HepG2 (cell line): Measurements from ENCODE around the gene TOLLIP. TPM values are rescaled to one million over a fixed set of nuclear protein-coding genes. Genes with fewer than 3 reads are reported as not detected.
A peak's percentile ranks its signal among the peaks of the same experiment; 100 is the strongest.

Source experiments
- ARID5B ChIP-seq: IDR thresholded peaks from 2 replicates; pipeline ENCODE4 v1.4.0; 2020; ENCODE audit warnings: mild to moderate bottlenecking, missing genetic modification reagents
- BCL6 ChIP-seq: IDR thresholded peaks from 2 replicates; pipeline ENCODE4 v1.6.1; 2016; ENCODE audit warnings: missing genetic modification reagents, missing compliant biosample characterization
- HNRNPL ChIP-seq: fragments of 200-400 bp; formaldehyde crosslinking; IDR thresholded peaks from 2 replicates; pipeline ENCODE4 v1.6.1; 2017; ENCODE audit warnings: mild to moderate bottlenecking, low read depth, low read length
- HOXA5 ChIP-seq: sonication (generic); formaldehyde crosslinking; IDR thresholded peaks from 2 replicates; pipeline ENCODE4 v1.4.0; 2020; ENCODE audit warnings: missing genetic modification reagents
- KAT8 ChIP-seq: IDR thresholded peaks from 2 replicates; pipeline ENCODE4 v1.6.1; 2016; ENCODE audit warnings: missing genetic modification reagents, missing compliant biosample characterization
- POGZ ChIP-seq: sonication (generic); formaldehyde crosslinking; IDR thresholded peaks from 2 replicates; pipeline ENCODE4 v1.4.0; 2020; ENCODE audit warnings: mild to moderate bottlenecking, missing genetic modification reagents
- PPARG ChIP-seq: conservative IDR thresholded peaks from 2 replicates; pipeline ENCODE4 v1.6.1; 2016; ENCODE audit warnings: missing biosample characterization, missing genetic modification reagents
- RFX3 ChIP-seq: IDR thresholded peaks from 2 replicates; pipeline ENCODE4 v1.6.1; 2016; ENCODE audit warnings: missing biosample characterization, missing genetic modification reagents
- RXRB ChIP-seq: IDR thresholded peaks from 2 replicates; pipeline ENCODE4 v1.6.1; 2016; ENCODE audit warnings: borderline replicate concordance, missing genetic modification reagents, missing compliant biosample characterization
- SAFB2 ChIP-seq: sonication (generic); formaldehyde crosslinking; IDR thresholded peaks from 2 replicates; pipeline ENCODE4 v1.5.1; 2020; ENCODE audit warnings: missing genetic modification reagents, low read depth, mild to moderate bottlenecking, borderline replicate concordance
- SAP130 ChIP-seq: IDR thresholded peaks from 2 replicates; pipeline ENCODE4 v1.6.1; 2016; ENCODE audit warnings: low read depth
- SMAD9 ChIP-seq: sonication (generic); formaldehyde crosslinking; IDR thresholded peaks from 2 replicates; pipeline ENCODE4 v1.5.1; 2020; ENCODE audit warnings: mild to moderate bottlenecking, missing genetic modification reagents
- SMARCC2 ChIP-seq: fragments of 450-650 bp; IDR thresholded peaks from 2 replicates; pipeline ENCODE4 v1.6.1; 2017; ENCODE audit warnings: antibody characterized with exemption, mild to moderate bottlenecking
- SP140L ChIP-seq: sonication (generic); formaldehyde crosslinking; IDR thresholded peaks from 2 replicates; pipeline ENCODE4 v1.4.0; 2020; ENCODE audit warnings: missing genetic modification reagents, borderline replicate concordance
- SP4 ChIP-seq: sonication (generic); formaldehyde crosslinking; IDR thresholded peaks from 2 replicates; pipeline ENCODE4 v1.8.1; 2023; ENCODE audit warnings: mild to moderate bottlenecking, missing genetic modification reagents
- SRY ChIP-seq: sonication (generic); formaldehyde crosslinking; IDR thresholded peaks from 2 replicates; pipeline ENCODE4 v1.8.0; 2022; ENCODE audit warnings: mild to moderate bottlenecking, missing genetic modification reagents
- TAF15 ChIP-seq: fragments of 200-400 bp; formaldehyde crosslinking; IDR thresholded peaks from one replicate; pipeline ENCODE4 v1.6.1; 2018; ENCODE audit warnings: mild to moderate bottlenecking, low read depth, low read length; ENCODE audit not compliant: poor library complexity, severe bottlenecking
- TEAD3 ChIP-seq: optimal IDR thresholded peaks from 2 replicates; pipeline ENCODE3; 2016; ENCODE audit warnings: borderline replicate concordance
- YEATS4 ChIP-seq: sonication (generic); formaldehyde crosslinking; IDR thresholded peaks from 2 replicates; pipeline ENCODE4 v1.4.0; 2020; ENCODE audit warnings: missing genetic modification reagents, borderline replicate concordance
- ZNF230 ChIP-seq: sonication (generic); formaldehyde crosslinking; IDR thresholded peaks from 2 replicates; pipeline ENCODE4 v1.4.0; 2020; ENCODE audit warnings: mild to moderate bottlenecking, missing genetic modification reagents
- ZNF746 ChIP-seq: sonication (generic); formaldehyde crosslinking; IDR thresholded peaks from 2 replicates; pipeline ENCODE4 v1.8.0; 2022; ENCODE audit warnings: mild to moderate bottlenecking, missing genetic modification reagents
- ZSCAN12 ChIP-seq: sonication (generic); formaldehyde crosslinking; IDR thresholded peaks from 2 replicates; pipeline ENCODE4 v1.9.0; 2021; ENCODE audit warnings: mild to moderate bottlenecking, missing genetic modification reagents
- ZSCAN20 ChIP-seq: sonication (generic); formaldehyde crosslinking; IDR thresholded peaks from 2 replicates; pipeline ENCODE4 v1.4.0; 2020; ENCODE audit warnings: missing genetic modification reagents, mild to moderate bottlenecking, borderline replicate concordance
- polyA plus RNA-seq, 8 experiments: library from polyadenylated mRNA; depleted of rRNA in 3 of 8; stranded (reverse) in 7 of 8; unstranded in 1 of 8; fragments of >200 nt; fragmentation: Illumina TruSeq in 4 of 8; extraction: Trizol in 4 of 8; gene quantifications; 2 replicates each; pipeline versions ENCODE4 v1.2.1 to v1.2.3, GENCODE V29; 2011 to 2016; ENCODE audit warnings: low read depth in 4 of 8, missing spikeins in 1 of 8, mixed read lengths in 1 of 8; ENCODE audit not compliant: insufficient read depth in 1 of 8
- total RNA-seq, 5 experiments: library from RNA; depleted of rRNA; stranded (reverse); fragments of >200 nt; fragmentation: Illumina TruSeq; extraction: Trizol; gene quantifications; 2 replicates each; pipeline ENCODE4 v1.2.3, GENCODE V29; 2016; ENCODE audit warnings: low read depth in 1 of 5
- TF ChIP-seq, protein P1 (sequence below), 2 experiments: sonication (generic) in 1 of 2; formaldehyde crosslinking in 1 of 2; IDR thresholded peaks; 2 replicates each; pipeline versions ENCODE4 v1.4.0 to v1.6.1; 2016 to 2020; ENCODE audit warnings: borderline replicate concordance in 1 of 2, low read depth in 1 of 2, mild to moderate bottlenecking in 1 of 2, missing genetic modification reagents in 1 of 2

TOLLIP gene
- total and polyA plus RNA-seq, 2 of the 13 experiments (the other 11 are each of a cell fraction or from before 2014, with no cell fraction given), result 25.9 to 47.5 TPM

DNA sequence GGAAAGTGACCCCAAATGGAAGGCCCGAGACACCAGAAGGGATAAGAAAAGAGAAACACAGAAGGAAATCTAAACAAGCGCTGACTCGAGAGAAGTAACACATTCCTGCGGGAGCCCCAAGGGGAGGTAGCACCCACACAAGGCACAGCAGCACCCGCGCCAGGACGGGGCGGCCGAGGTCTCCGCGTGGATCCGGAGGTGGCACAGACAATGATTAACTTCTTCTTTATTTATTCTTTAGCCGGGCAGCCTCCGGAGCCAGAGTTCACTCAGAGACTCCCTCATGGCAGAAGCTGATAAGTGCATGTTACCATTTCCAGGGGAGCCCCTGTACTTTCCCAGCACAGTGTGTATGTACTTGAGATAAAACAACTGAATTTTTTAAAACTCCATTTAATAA, 5.1 kb downstream of the TOLLIP start (continued):
- TF ChIP-seq ARID5B (peak; percentile 66), RFX3 (0 out of 2 replicates have a peak, but pooled peaks have one; percentile 13), HNRNPL (peak; percentile 87), KAT8 (CRISPR knock-in tag) (peak; percentile 46; the same call in 1 of the 2 replicates), TEAD3 (peak; percentile 69), HOXA5 (CRISPR knock-in tag) (0 out of 2 replicates have a peak, but pooled peaks have one; percentile 53), SAP130 (CRISPR knock-in tag) (peak; percentile 72), SP4 (CRISPR knock-in tag) (no peak), ZNF746 (CRISPR knock-in tag) (no peak), POGZ (CRISPR knock-in tag) (no peak), SRY (no peak; the same call in 1 of the 2 replicates), TAF15 (no peak), SAFB2 (CRISPR knock-in tag) (no peak), ZSCAN20 (CRISPR knock-in tag) (no peak), PPARG (CRISPR knock-in tag) (peak; percentile 36; the same call in 1 of the 2 replicates), SP140L (CRISPR knock-in tag) (no peak), ZSCAN12 (CRISPR knock-in tag) (0 out of 2 replicates have a peak, but pooled peaks have one; percentile 43), YEATS4 (CRISPR knock-in tag) (peak; percentile 47; the same call in 1 of the 2 replicates), RXRB (CRISPR knock-in tag) (peak; percentile 44; the same call in 1 of the 2 replicates), ZNF230 (CRISPR knock-in tag) (no peak), SMAD9 (CRISPR knock-in tag) (no peak), SMARCC2 (no peak), BCL6 (CRISPR knock-in tag) (0 out of 2 replicates have a peak, but pooled peaks have one; percentile 16)
- TF ChIP-seq, protein P1, sequence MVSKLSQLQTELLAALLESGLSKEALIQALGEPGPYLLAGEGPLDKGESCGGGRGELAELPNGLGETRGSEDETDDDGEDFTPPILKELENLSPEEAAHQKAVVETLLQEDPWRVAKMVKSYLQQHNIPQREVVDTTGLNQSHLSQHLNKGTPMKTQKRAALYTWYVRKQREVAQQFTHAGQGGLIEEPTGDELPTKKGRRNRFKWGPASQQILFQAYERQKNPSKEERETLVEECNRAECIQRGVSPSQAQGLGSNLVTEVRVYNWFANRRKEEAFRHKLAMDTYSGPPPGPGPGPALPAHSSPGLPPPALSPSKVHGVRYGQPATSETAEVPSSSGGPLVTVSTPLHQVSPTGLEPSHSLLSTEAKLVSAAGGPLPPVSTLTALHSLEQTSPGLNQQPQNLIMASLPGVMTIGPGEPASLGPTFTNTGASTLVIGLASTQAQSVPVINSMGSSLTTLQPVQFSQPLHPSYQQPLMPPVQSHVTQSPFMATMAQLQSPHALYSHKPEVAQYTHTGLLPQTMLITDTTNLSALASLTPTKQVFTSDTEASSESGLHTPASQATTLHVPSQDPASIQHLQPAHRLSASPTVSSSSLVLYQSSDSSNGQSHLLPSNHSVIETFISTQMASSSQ (IDR thresholded peaks at IDR 0.05; ENCODE audit: low read depth), result peak; percentile 92
- TF ChIP-seq, protein P1 (CRISPR knock-in tag; IDR thresholded peaks at IDR 0.05; ENCODE audit: borderline replicate concordance), result peak; percentile 91; the same call in 1 of the 2 replicates
